ENCODE data around the gene IL5. TPM values are rescaled to one million over a fixed set of nuclear protein-coding genes. Genes with fewer than 3 reads are reported as not detected.

Gene IL5
- total RNA-seq = not detected

- no peak for TF ChIP-seq CTCF (IDR thresholded peaks at IDR 0.05; ENCODE audit: low read depth)
Observed at GRCh38 chr5:132543472-132544201, at the start of gene IL5. Gene IL5, minus strand, starts transcription at chr5:132543522. Its CDS starts 44 bp downstream, at chr5:132543478.

GRCh38 chr5:132592521-132592920 is 49.2 kb upstream of the IL5 start:
- TF ChIP-seq CTCF (IDR thresholded peaks at IDR 0.05; ENCODE audit: low read depth) = no peak

- no peak for TF ChIP-seq CTCF (IDR thresholded peaks at IDR 0.05; ENCODE audit: low read depth)
Observed at GRCh38 chr5:132591145-132591544, 47.8 kb upstream of the IL5 start.

GRCh38 chr5:132589467-132589866 is 46.1 kb upstream of the IL5 start:
- TF ChIP-seq CTCF (IDR thresholded peaks at IDR 0.05; ENCODE audit: low read depth) = no peak

GRCh38 chr5:132586063-132586462 is 42.7 kb upstream of the IL5 start:
- no peak for TF ChIP-seq CTCF (IDR thresholded peaks at IDR 0.05; ENCODE audit: low read depth)

- no peak for TF ChIP-seq CTCF (IDR thresholded peaks at IDR 0.05; ENCODE audit: low read depth)
Observed at GRCh38 chr5:132576123-132576522, 32.8 kb upstream of the IL5 start.

GRCh38 chr5:132566657-132567056 is 23.3 kb upstream of the IL5 start:
- no peak for TF ChIP-seq CTCF (IDR thresholded peaks at IDR 0.05; ENCODE audit: low read depth)
